Left ventricle myocardium inferior (tissue), 1 donor: ENCODE data around the gene PTPRN2. TPM values are rescaled to one million over a fixed set of nuclear protein-coding genes. Genes with fewer than 3 reads are reported as not detected.

Experiments used
- DNase-seq: peaks from one replicate; pipeline ENCODE4 v3.0.0-alpha.2; 2020
- H3K27ac ChIP-seq: fragments of 200-600 bp; replicated peaks from 2 replicates; pipeline ENCODE4 v1.8.0; 2021
- H3K27me3 ChIP-seq: fragments of 200-600 bp; 2 replicates; pipeline ENCODE4 v1.8.0; 2021; ENCODE audit warnings: low read depth
- H3K36me3 ChIP-seq: fragments of 200-600 bp; 2 replicates; pipeline ENCODE4 v1.8.0; 2021
- H3K4me1 ChIP-seq: fragments of 200-600 bp; 2 replicates; pipeline ENCODE4 v1.8.0; 2021
- H3K4me3 ChIP-seq: fragments of 200-600 bp; 2 replicates; pipeline ENCODE4 v1.8.0; 2021; ENCODE audit warnings: mild to moderate bottlenecking, moderate library complexity
- H3K9me3 ChIP-seq: fragments of 200-600 bp; replicated peaks from 2 replicates; pipeline ENCODE4 v1.8.0; 2021
- CTCF ChIP-seq: fragments of 200-600 bp; IDR thresholded peaks from 2 replicates; pipeline ENCODE4 v1.8.0; 2021; ENCODE audit warnings: antibody characterized with exemption, mild to moderate bottlenecking, borderline replicate concordance
- intact Hi-C: fragments of 100-400 bp; cut with micrococcal nuclease; formaldehyde crosslinking; loops from one replicate; pipeline ENCODE4 v1.11.0; 2022
- total RNA-seq: library from RNA; stranded (reverse); fragmentation: NEBNext Ultra II Directional; extraction: Animal tissue kit (Norgen Biotek cat#: 25700); gene quantifications from one replicate; pipeline ENCODE4 v1.2.1, GENCODE V29; 2021
- donor health status: DM: no; HTN: yes; CAD: no; lungs with severe emphysema.

PTPRN2 gene
- total RNA-seq, 1 donor from 2014 or later: 1.3 TPM

GRCh38 chr7:157874208-157874816 is 713.3 kb downstream of the PTPRN2 start:
- Histone ChIP-seq H3K36me3 (no peaks in the 10 kb centered on the region), H3K9me3 (peaks cover 7% of the 10 kb centered on the region), H3K4me1 (peaks cover 10% of the 10 kb centered on the region), H3K27me3 (peaks cover 49% of the 10 kb centered on the region), H3K4me3 (no peak overlapping the region), H3K27ac (no peak overlapping the region)
- intact Hi-C loops: no loop called here
- DNase-seq: no peak
- TF ChIP-seq CTCF: no peak

- H3K4me3 ChIP-seq: no peak overlapping the region
- no peaks in the 10 kb centered on the region for H3K36me3 ChIP-seq
- no peak for DNase-seq
- peaks cover 10% of the 10 kb centered on the region for H3K4me1 ChIP-seq
- intact Hi-C loops: no loop called here
- no peak for TF ChIP-seq CTCF
- H3K9me3 ChIP-seq: peaks cover 8% of the 10 kb centered on the region
- H3K27ac ChIP-seq: no peak overlapping the region
- peaks cover 49% of the 10 kb centered on the region for H3K27me3 ChIP-seq
Observed at GRCh38 chr7:157873664-157874063, 714.0 kb downstream of the PTPRN2 start.

GRCh38 chr7:157873181-157873580 is 714.4 kb downstream of the PTPRN2 start:
- H3K4me1 ChIP-seq: peaks cover 10% of the 10 kb centered on the region
- no peak overlapping the region for H3K4me3 ChIP-seq
- no peak for TF ChIP-seq CTCF
- no peak for DNase-seq
- peaks cover 49% of the 10 kb centered on the region for H3K27me3 ChIP-seq
- no peaks in the 10 kb centered on the region for H3K36me3 ChIP-seq
- intact Hi-C loops: no loop called here
- H3K27ac ChIP-seq: no peak overlapping the region
- peaks cover 8% of the 10 kb centered on the region for H3K9me3 ChIP-seq

DNA sequence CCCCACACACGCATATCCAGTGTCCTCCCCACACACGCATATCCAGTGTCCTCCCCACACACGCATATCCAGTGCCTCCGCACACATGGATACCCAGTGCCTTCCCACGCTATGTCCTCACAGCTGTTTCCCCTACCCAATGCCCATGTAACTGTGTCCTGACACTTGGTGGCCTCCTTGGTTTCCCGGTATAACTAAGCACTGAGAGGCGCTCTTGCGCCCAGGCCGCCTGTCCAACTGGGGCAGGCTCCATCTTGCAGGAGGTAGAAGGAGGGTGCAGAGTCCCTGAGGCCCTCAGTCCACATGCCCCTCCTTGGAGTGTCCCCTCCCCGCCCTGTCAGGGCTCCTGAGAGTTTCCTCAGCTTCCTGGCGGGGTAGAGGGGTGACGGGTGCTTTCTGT is 715.2 kb downstream of the PTPRN2 start:
- Histone ChIP-seq H3K27me3 (peaks cover 44% of the 10 kb centered on the region), H3K4me1 (peaks cover 10% of the 10 kb centered on the region), H3K36me3 (no peaks in the 10 kb centered on the region), H3K27ac (no peak overlapping the region), H3K4me3 (no peak overlapping the region), H3K9me3 (peaks cover 8% of the 10 kb centered on the region)
- no peak for DNase-seq
- intact Hi-C loops: no loop called here
- no peak for TF ChIP-seq CTCF

DNA sequence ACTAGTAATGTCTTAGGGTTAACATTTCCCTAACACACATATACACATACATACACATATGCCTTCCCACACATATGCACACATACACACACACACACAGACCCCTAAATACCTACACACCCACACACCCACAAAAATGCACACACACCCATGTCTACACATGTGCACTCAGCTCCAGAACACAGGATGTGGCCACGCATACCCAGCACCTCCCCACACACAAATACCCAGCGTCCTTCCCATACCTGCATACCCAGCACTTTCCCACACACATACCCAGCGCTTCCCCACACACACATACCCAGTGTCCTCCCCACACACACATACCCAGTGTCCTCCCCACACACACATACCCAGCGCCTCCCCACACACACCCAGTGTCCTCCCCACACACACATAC is 715.9 kb downstream of the PTPRN2 start:
- TF ChIP-seq CTCF: no peak
- intact Hi-C loops: no loop called here
- Histone ChIP-seq H3K36me3 (no peaks in the 10 kb centered on the region), H3K4me3 (no peak overlapping the region), H3K4me1 (peaks cover 10% of the 10 kb centered on the region), H3K27ac (no peak overlapping the region), H3K9me3 (peaks cover 8% of the 10 kb centered on the region), H3K27me3 (peaks cover 40% of the 10 kb centered on the region)
- DNase-seq: no peak
